Activated CD8-positive, alpha-beta memory T cell treated with anti-CD3 and anti-CD28 coated beads, Interleukin-2, amount 50 U/mL, for 48 hours (primary cell): Measurements from ENCODE around the gene ACTN1.
A peak's percentile ranks its signal among the peaks of the same experiment; 100 is the strongest.

Source experiments
- DNase-seq: peaks from one replicate; pipeline ENCODE4 v3.0.0-alpha.2; 2020

Gene ACTN1

DNA sequence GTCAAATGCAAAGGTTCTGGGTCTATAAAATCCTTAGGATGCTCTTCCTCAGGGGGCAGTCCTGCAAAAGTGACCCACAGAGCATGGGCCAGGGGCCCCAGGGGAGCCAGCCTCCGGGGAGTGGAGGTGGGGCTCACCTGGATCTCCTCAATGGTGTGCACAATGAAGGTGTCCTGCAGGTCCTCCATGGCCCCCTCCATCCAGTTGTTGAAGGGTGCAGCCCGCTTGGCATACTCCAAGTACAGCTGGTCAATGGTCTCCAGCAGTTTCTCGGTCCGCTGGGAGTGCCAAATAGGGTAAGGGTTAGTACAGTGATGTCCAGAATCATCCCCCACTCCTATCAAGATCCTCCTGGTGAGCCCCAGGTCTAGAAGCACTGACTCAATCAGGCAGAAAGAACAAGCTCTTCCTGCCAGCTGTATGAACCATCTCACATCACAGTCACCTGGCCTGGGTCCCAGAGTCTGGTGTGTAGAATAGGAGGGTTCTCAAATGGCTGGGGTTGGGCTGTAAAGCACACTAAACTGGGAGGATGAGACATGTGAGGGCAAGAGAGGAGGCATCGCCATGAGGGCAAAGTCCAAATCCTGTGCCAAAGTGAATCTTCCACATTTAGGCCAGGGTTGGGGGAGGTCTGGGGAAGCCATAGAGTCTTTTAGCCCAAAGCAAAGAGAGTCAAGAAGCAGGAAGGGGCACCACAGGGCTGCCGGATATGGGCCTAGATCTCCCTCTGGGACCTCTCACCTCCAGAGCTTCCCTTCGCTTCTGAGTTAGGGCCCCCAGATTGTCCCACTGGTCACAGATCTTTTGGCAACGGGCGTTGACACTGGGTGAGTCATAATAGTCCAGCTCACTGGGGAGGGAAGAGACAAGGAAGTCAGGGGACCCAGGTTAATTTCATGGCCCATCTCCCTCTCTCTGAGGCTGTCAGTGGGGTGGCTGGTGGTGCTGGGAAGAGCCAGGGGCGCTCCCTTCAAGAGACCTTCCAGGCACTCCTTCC, 94.8 kb downstream of the ACTN1 start:
- no peak for DNase-seq

DNA sequence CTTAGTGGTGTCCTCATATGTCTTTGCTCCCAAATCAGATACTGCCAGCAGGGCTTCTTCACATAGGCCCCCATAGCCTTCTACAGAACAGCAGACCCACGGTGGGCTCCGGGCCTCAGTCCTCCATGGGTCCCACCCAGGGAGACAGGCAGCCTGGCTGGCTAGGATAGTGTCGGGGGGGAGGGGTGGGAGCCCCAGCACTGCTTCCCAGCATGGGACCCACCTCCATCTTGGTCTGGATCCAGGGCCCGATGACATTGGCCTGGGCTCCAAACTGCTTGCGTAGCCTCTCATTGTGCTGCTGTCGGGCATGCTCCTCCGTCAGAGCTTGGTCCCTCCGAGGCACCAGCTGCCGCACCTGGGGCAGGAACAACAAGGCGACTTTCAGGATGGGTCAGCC, 96.9 kb downstream of the ACTN1 start:
- no peak for DNase-seq

DNA sequence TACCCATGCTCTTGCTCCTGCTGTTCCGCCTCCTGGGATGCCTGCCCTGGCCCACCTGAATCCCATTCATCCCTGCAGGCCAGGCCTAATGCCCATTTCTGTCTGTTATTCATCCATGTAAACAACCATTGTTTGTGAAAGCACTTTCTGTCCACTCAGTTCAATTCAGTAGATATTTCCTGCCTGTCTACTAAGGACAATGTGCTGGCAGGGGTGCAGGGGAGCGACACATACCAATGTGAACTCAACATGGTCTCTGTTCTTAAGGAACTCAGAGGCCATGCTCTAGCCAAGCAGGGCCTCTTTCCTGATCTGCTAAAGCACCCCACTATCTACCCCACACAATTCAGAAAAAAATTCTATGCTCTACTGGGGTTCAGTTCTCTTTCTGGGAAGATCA, 97.7 kb downstream of the ACTN1 start:
- no peak for DNase-seq

DNA sequence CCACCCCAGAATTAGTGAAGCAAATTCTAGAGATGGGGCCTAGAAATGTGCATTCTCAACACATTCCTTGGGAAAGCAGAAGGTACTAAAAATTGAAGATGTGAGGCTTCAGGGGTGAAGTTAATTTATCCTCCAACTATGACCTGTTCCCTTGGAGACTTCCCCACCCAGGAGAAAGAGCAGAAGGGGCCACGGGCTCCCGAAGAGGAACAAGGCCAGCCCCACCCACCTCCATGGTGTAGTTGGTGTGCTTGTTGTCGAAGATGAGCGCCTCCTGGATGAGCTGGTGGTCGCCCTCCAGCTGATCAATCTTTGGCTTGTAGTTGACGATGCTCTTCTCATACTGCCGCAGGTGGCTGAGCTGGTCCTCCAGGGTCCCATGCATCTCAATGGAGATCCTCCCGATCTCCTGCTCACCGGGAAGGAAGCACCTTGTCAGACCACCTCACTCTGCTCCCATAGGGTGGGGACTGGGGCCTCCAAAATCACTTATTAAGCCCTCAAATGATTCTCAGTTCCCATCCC, 98.5 kb downstream of the ACTN1 start:
- no peak for DNase-seq

DNA sequence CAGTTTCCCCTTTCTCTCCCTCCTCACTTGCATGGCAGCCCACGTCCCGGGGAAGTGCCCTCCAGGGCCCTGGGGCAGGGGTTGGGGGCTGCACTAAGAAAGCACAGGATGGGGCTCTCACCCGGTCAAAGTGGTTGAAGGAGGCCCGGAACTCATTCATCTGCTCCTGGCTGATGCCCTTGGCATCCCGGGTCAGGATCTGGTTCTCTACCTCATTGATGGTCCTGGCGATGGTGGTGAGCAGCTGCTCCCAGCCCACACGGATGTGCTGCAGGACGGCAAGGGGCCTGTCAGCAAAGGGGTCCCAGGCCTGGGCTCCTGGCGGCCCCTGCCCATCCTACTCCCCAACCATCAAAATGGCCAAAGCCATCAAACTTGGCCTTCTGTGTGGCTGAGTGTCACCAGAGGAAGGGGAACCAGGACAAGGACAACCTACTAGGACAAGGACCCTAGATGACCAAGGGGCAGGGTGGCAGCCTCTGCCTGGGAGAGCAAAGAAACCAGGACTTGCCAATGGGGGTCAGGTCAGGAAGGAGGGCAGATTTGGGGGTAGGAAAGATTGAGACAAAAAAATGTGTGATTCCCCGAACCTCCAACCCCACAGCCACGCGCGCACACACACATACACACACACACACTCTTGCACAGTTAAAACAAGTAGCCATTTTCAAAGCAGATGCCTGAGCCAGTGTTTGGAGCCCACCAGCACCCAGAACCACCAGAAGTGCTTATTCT, 99.1 kb downstream of the ACTN1 start:
- DNase-seq, result no peak

DNA sequence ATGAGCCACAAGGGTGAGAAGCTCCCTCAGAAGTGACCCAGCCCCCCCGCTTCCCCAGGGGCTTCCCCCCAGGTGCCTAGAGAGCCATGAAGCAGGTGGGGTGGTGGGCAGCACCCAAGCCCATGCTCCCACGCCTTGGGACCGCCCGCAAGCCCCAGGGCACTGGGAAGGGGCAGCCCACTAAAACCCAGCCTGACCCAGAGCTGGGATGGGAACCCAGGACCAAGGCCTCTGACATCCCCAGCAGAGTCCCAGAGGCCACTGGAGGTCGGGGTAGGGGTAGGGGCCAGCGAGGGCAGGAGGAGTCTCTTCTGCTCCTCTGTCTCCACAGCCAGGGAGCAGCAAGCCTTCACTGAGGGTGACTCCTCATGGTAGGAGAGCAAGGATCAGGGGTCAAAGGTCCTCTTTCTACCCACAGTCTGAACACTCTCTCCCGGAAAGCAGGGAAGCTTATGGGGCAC, 99.8 kb downstream of the ACTN1 start:
- no peak for DNase-seq

DNA sequence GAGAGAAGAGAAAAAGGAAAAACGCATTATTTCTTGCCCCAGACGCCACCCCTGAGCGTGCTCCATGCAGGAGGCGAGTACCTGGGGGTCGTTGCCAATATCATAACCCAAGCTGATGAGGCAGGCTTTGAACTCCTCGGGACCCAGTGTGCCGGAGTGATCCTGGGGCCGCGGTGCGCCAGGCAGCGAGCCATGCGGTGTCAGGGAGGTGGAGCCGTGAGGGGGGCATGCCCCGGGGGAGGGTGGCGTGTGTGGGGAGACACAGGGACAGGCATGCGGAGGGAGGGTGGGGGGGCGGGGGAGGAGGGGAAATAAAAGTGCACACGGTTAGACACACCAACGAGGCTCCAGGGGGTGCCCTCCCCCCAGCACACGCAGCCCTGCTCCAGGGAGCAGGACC, 100.2 kb downstream of the ACTN1 start:
- DNase-seq, result no peak

DNA sequence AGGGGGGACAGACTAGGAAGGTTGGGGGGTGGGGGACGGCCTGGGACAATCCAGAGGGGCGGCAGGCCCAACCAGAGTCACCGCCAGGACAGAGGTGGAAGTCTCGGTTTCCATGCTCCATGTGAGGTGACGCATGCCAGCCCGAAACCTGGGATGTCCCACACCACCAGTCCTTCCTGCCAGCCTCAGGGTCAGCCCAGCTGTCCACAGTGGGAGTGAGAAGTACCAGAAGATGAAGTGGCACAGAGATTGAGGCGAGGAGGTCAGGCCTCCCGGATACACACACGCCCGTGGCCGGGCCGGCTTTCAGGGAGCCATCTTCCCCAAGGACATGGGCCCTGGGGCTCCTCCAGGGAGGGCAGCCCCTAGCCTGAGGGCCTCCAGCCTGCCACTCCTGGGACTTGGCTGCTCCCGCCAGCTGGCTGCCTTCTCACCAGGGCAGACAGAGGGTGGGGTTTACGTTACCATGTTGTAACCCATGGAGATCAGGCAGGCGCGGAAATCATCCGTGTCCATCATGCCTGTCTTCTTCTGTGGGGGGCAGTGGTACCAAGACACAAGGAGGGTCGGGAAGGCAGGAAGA, 101.0 kb downstream of the ACTN1 start:
- no peak for DNase-seq

DNA sequence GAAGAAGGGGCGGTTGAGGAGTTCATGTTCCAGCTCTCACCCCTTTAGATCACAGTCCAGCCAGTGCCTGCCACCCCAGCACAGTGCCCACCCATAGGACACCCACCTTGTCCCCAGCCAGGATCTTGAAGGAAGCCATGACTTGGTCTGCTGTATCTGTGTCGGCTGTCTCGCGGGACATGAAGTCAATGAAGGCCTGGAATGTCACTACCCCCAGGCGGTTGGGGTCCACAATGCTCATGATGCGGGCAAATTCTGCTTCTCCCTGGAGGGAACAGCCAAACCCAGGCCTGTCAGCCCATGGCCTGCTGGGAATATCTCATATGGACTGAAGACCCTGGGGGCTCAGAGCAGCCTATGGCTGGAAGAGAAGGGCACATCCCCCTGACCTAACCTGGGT, 102.1 kb downstream of the ACTN1 start:
- DNase-seq, result no peak

DNA sequence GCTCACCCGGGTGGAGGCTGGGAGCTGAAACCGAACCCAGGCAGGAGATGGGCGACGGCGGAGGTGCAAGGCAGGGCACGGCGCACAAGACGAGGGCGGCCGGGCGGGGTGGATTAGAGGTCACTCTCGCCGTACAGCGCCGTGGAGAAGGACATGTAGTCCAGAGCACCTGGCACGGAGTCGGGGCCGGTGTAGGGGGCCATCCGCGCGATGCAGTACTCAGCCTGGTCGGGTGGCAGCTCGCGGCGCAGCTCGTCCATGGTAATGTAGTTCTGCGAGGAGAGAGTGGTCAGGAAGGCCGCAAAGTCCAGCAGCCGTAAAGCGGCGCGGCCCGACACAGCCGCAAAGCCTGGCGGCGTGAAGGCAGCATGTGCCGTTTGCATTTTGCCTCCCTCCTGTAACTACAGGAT, 104.4 kb downstream of the ACTN1 start:
- DNase-seq, result no peak

DNA sequence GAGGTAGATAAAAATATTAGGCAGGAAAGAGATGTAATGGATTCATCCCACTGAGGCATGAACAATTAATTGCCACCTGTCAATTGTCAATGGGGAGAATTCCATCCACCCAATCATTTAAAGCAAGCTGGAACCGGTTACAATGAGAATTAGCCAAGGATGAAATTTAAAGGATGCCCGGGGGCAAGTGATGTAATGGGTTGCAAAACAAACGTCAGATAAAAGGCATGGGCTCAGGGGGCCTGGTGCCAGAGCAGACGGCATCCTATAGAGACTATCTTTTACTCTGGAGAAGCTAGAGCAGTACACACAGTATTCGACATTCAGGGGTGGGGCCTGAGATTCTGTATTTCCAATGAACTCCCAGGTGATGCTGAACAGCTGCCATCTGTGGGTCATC, 105.7 kb downstream of the ACTN1 start:
- no peak for DNase-seq

DNA sequence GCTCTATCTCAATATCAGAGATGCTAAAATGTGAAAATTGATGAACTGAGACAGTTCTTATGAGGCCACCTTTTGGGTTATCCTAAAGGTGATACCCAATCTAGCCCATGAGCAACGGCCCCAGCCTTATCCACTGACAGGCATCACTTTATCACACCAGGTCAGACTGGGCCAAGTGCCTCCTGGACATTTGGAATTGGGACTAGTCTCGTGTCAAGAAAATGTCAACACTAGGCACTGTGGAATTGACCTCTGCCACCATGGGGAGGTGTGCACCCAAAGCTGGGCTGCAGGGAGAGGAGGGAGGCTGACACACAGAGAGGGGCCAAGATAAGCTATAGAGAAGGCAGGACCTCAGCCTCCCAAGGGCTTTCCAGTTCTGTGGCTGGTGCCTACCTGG, 107.7 kb downstream of the ACTN1 start:
- DNase-seq, result no peak

DNA sequence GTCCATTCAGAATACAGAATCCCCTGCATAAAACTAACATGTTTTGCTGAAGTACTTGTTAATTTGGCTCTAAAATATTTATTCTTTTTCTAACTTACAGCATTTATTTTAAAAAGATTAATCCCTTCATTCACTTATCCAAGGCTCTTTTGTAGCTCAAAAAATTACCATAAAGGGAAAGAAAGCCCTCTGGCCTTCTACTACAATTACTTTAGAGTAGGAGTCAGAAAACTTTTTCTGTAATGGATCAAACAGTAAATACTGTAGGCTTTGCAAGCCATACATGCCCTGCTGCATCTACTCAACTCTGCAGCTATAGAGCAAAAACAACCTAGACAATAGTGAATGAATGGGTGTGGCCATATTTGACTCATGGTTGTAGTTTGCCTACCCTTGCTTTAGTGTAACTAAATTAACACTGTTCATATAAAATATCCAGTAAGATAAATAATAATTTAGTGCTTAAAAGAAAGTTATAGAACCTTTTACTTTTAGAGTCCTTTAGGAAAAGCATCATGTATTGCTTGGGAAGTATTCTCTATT, 112.0 kb downstream of the ACTN1 start:
- no peak for DNase-seq

DNA sequence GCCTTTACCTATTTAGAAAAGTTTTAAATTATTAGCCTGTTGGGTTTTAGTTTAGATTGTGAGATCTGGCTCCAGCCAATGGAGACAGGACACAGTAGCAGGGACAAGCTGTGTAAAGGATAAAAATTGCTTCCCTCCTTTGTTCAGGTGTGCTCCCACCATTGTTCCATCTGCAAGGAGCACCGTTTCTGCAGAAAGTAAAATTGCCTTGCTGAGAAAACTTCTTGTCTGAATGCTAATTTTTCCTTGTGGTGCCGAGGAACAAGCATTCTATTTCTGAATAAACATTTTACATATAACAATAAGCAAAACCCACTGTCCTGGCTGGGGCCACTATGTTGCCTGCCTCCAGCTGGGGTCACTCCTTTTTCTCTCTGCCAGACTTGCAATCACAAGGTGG, 113.6 kb downstream of the ACTN1 start:
- DNase-seq, result no peak

DNA sequence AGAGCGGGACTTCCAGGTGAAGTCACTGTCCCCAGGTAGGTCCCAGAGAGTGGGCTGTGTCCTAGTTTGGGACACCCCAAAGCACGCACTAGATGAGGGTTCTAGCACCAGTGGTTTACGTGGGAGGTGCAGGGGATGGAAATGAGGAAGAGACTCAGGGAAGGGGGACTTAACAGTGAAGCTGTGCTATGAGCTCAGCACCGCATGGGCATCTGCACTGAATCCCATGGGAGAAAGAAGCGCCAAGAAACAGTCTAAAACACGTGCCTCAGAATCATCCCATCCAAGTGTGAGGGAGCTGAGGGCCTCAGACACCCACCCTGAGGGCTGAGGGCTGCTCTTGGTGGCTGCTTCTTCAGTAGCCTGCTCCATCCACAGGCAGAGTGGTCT, 114.7 kb downstream of the ACTN1 start:
- DNase-seq, result no peak

DNA sequence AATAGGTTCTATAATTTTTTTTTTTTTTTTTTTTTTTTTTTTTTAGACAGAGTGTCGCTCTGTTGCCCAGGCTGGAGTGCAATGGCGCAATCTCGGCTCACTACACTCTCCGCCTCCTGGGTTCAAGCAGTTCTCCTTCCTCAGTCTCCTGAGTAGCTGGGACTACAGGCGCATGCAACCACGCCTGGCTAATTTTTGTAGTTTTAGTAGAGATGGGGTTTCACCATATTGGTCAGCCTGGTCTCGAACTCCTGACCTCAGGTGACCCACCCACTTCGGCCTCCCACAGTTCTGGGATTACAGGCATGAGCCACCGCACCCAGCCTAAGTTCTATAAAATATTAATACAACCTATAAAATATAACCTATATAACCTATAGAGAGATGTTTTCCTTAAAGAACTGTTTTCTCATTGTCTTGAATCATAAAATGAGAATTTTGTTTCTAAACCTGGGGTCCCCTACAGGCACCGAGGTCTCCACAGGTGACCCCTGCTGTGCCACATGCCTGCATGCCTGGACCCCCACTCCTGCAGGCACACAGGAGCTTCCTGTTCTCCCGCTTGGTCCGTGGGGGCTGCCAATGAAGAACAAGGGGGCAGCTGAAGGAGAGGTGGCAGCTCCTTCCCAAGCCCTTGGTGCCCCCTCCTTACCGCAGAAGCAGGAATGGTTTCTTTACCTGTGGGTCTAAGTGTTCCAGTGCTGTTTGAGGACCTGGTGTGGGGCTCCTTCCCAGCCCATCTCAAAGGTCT, 115.3 kb downstream of the ACTN1 start:
- no peak for DNase-seq

DNA sequence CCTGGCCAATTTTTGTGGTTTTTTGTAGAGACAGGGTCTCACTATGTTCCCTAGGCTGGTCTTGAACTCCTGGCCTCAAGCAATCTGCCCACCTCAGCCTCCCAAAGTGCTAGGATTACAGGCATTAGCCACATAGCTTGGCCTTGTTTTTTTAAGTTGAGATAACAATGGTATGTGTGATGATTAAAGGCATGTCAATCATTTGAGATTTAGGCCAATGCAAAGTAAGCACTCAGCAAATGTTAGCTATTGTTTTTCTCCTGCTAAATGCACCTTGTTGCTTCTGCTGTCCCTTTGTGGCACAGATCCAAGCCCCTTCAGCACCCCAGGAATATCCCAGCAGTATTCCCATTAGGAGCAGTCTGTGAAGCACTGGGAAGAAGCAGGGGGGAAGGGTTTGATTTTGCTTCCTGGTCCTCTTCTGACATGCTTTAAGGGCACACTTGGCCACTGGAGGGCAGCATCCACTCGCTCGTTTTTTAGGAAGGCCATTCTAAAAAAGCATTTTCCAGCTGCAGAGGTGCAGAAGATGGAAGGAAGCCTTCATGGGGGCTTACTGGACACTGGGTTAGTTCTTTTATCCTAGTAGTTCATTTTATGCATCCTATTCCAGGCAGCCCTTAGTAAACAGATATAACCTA, 116.0 kb downstream of the ACTN1 start:
- DNase-seq, result peak; percentile 83

DNA sequence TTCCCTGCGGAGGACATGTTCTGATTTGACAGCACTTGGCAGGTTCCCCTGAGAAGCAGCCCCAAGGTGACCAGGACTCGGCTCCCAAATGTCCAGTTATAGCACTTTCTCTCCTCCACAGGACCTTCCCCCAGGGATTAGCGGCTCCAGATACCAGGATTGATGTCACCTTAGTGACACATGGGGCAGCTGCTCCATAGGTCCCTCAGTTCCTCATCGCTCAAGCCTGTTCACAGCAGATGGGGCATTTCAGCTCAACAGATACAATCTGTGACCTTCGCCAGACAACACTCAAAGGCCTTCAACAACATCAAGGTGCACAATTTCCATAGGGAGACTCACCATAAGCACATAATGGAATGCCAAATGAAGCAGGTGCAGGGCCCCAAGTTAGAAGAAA, 118.3 kb downstream of the ACTN1 start:
- DNase-seq, result no peak

DNA sequence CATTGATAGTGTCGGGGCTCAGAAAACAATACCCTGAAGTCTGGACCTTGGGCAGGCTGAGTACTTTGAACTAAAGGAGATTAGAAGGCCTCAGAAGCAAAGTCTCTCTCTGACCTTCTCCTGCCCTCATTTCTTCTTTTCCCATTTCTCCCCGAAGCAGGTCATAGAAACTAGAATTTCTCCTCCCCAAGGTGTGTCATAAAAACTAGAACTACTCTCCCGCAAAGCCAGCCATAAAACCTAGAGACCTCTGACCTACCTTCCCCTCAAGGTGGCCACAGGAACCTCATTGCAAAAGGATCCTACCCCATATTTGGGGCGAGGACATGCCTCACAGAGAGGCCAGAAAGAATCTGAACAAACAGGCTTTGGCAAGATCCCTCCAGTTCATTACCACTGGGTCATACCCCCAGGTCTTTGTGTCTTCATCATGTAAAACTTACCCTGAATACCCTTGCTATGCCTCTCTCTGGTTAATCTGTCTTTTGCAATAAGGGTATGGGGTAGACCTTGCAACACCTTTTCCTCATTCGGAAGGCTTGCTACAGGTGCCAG, 121.5 kb downstream of the ACTN1 start:
- no peak for DNase-seq

DNA sequence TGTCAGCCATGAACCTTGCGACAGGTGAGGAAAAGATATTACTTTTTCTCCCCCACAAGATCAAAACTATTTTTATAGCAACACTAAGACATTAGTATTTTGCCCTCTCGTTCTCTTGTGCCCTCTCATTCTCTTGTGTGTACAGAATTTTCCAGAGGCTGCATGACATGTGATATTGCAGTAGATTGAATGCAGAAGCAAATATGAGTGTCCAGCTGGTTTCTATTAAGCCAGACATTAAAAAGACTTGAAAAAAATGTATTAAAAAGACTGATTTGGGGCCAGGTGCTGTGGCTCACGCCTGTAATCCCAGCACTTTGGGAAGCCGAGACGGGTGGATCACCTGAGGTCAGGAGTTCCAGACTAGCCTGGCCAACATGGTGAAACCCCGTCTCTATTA, 122.5 kb downstream of the ACTN1 start:
- DNase-seq, result no peak

DNA sequence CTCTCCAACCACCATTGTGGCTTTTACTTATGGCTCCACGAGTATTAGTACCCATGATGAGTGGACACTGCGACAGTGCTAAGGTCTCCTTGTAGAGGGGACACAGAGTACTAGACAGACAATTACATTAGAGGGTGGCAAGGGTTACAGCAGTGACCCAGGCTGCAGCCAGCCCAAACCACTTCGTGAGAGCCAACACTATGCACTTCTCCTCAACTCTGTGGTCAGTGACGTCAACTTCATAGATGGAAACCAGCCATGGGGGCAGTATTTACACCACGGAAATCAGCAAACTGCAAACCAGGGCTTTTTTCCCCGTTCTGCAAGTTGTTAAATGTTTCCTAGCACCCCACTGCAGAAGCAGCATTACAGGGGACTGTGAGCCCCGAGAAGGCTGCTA, 124.7 kb downstream of the ACTN1 start:
- no peak for DNase-seq

DNA sequence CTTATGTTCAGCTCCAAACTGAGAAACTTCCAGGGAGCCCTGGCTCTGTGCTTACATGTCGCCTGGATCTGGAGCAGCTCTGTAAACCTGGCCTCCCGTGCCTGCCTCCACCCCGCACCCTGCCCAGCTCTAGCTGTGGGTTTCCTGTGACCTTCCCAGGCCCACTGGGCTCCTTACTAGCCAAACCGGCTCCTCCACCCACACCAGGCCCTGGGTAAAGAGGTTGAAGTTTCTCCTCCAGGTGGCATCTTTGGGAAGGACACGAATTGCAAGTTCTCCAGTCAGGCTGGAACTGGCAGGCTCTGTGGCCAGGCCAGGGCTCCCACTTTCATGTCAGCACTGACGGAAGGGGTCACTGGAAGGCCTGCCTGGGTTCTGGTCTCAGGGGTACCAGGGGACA, 125.4 kb downstream of the ACTN1 start:
- DNase-seq, result no peak
